Lower lobe of right lung (tissue), 2 donors: ENCODE data around the gene GAS2L1. TPM values are rescaled to one million over a fixed set of nuclear protein-coding genes. Genes with fewer than 3 reads are reported as not detected.

Source experiments
- ATAC-seq, 2 donors: fragments of 200-7000 bp; cut with Tn5 transposase; one replicate each; pipeline ENCODE4 v1.9.1; 2020 to 2022; ENCODE audit warnings: mild to moderate bottlenecking in 2 of 2, moderate library complexity in 2 of 2
- DNase-seq: peaks from one replicate; pipeline ENCODE4 v3.0.0-alpha.2; 2020
- H3K27ac ChIP-seq: fragments of 200-600 bp; one replicate; pipeline ENCODE4 v1.8.0; 2022
- H3K27me3 ChIP-seq: fragments of 200-600 bp; one replicate; pipeline ENCODE4 v1.8.0; 2022; ENCODE audit warnings: low read depth
- H3K36me3 ChIP-seq: fragments of 200-600 bp; one replicate; pipeline ENCODE4 v1.8.0; 2022; ENCODE audit warnings: mild to moderate bottlenecking
- H3K4me1 ChIP-seq: fragments of 200-600 bp; one replicate; pipeline ENCODE4 v1.8.0; 2022
- H3K4me3 ChIP-seq: fragments of 200-600 bp; one replicate; pipeline ENCODE4 v1.8.0; 2022; ENCODE audit warnings: mild to moderate bottlenecking
- H3K9me3 ChIP-seq: fragments of 200-600 bp; one replicate; pipeline ENCODE4 v1.8.0; 2022
- intact Hi-C: fragments of 100-400 bp; cut with DNase I; formaldehyde crosslinking; loops from one replicate; pipeline ENCODE4 v1.11.0; 2022
- total RNA-seq: library from RNA; stranded (reverse); fragmentation: NEBNext Ultra II Directional; extraction: Animal tissue kit (Norgen Biotek cat#: 25700); gene quantifications from one replicate; pipeline ENCODE4 v1.2.1, GENCODE V29; 2021
- TF ChIP-seq, protein P1 (sequence below): fragments of 200-600 bp; IDR thresholded peaks from one replicate; pipeline ENCODE4 v1.8.0; 2022; ENCODE audit warnings: antibody characterized with exemption, mild to moderate bottlenecking
- donor health status: DM: no; HTN: yes; CAD: no; lungs with severe emphysema.

Gene GAS2L1
- total RNA-seq, 1 donor from 2014 or later = 29.9 TPM

DNA sequence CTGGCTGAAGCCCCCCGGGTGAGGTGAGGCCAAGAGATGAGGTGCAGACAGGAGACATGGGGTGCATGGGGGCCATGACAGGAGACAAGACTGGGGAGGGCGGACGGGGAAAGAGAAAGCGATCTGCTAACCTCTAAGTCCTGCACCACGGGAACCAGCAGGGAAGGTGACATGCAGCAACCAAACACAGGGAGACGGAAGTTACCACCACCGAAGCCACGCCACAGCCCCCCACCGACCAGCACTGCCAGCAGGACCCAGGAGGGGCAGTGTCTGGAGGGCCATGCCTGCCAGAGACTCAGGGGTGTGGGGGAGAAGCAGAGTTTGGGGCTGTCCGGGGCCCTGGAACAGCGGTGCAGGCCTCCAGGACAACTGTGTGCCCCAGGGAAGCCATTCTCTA, 23.1 kb downstream of the GAS2L1 start:
- TF ChIP-seq, protein P1, sequence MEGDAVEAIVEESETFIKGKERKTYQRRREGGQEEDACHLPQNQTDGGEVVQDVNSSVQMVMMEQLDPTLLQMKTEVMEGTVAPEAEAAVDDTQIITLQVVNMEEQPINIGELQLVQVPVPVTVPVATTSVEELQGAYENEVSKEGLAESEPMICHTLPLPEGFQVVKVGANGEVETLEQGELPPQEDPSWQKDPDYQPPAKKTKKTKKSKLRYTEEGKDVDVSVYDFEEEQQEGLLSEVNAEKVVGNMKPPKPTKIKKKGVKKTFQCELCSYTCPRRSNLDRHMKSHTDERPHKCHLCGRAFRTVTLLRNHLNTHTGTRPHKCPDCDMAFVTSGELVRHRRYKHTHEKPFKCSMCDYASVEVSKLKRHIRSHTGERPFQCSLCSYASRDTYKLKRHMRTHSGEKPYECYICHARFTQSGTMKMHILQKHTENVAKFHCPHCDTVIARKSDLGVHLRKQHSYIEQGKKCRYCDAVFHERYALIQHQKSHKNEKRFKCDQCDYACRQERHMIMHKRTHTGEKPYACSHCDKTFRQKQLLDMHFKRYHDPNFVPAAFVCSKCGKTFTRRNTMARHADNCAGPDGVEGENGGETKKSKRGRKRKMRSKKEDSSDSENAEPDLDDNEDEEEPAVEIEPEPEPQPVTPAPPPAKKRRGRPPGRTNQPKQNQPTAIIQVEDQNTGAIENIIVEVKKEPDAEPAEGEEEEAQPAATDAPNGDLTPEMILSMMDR = no peak
- no peak overlapping the region for H3K4me3 ChIP-seq
- H3K4me1 ChIP-seq = no peaks in the 10 kb centered on the region
- H3K27ac ChIP-seq = no peak overlapping the region
- no peaks in the 10 kb centered on the region for H3K9me3 ChIP-seq
- no peaks in the 10 kb centered on the region for H3K27me3 ChIP-seq
- DNase-seq (no peak), ATAC-seq (no peak)
- intact Hi-C loops = no loop called here
- peaks cover 83% of the 10 kb centered on the region for H3K36me3 ChIP-seq

DNA sequence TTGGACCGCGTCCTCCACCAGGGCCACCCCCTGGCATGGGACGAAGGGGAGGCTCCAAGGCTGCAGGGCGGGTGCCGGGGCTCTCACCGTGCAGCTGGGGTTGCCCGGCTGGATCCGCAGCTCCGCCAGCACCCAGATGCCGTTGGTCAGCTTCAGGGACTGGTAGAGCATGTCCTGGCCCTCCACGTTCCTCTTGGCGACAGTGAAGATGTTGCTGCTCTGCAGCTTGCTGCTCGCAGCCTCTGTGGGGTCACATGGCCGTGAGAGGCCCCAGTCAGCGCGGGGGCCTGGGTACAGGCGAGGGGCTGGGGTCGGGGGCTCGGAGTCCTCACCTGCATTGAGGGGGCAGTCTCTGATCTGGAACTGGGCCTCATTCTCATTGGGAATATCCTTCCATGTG, 23.8 kb downstream of the GAS2L1 start:
- DNase-seq (no peak), ATAC-seq (no peak)
- no peaks in the 10 kb centered on the region for H3K27me3 ChIP-seq
- peaks cover 90% of the 10 kb centered on the region for H3K36me3 ChIP-seq
- H3K4me3 ChIP-seq = no peak overlapping the region
- no peaks in the 10 kb centered on the region for H3K9me3 ChIP-seq
- no peaks in the 10 kb centered on the region for H3K4me1 ChIP-seq
- TF ChIP-seq, protein P1 = no peak
- intact Hi-C loops = no loop called here
- H3K27ac ChIP-seq = no peak overlapping the region

DNA sequence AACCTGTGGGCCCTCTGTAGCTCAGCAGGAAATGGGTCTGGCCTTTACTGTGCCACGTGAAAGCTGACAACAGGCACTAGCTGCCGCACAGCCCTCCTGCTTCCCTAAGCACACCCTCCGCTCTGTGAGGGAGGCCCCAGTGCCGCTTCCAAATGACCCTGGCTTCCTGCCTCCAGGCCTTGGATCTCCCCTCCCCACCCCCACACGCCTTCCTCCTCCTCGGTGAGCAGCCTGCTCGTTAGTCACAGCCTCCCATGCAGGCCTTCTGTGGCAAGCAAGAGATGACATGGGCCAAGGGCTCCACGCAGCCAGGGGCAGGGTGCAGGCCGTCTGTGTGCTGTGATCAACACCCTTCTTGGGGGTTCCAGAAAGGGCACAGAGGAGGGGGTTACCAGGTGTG, 24.3 kb downstream of the GAS2L1 start:
- no peak for DNase-seq
- Histone ChIP-seq H3K36me3 (peaks cover 95% of the 10 kb centered on the region), H3K9me3 (no peaks in the 10 kb centered on the region), H3K27me3 (no peaks in the 10 kb centered on the region), H3K27ac (no peak overlapping the region), H3K4me3 (no peak overlapping the region), H3K4me1 (no peaks in the 10 kb centered on the region)
- TF ChIP-seq, protein P1 = no peak
- ATAC-seq = no peak
- intact Hi-C loops = no loop called here

DNA sequence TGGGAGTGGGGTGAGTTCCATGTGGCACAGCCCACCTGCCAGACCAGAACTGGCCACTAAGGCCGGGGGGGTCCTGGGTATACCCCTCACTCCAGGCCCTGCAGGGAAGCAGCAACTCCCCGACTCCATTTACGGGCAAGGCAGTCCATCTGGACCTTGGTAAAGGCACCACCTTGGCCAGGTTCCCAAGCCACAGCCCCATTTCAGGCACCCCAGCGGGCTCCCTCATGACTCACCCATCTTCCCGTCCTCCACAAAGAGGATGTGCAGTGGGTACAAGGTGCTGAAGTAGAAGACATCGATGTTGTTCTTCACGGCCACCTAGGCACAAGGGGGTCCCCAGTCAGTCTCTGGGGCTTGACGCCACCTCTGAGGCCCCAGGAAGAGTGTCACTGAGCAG, 24.8 kb downstream of the GAS2L1 start:
- Histone ChIP-seq H3K27me3 (no peaks in the 10 kb centered on the region), H3K27ac (no peak overlapping the region), H3K9me3 (no peaks in the 10 kb centered on the region), H3K4me3 (no peak overlapping the region), H3K36me3 (peaks cover 99% of the 10 kb centered on the region), H3K4me1 (no peaks in the 10 kb centered on the region)
- intact Hi-C loops = no loop called here
- ATAC-seq = no peak
- DNase-seq = no peak
- TF ChIP-seq, protein P1 = no peak

DNA sequence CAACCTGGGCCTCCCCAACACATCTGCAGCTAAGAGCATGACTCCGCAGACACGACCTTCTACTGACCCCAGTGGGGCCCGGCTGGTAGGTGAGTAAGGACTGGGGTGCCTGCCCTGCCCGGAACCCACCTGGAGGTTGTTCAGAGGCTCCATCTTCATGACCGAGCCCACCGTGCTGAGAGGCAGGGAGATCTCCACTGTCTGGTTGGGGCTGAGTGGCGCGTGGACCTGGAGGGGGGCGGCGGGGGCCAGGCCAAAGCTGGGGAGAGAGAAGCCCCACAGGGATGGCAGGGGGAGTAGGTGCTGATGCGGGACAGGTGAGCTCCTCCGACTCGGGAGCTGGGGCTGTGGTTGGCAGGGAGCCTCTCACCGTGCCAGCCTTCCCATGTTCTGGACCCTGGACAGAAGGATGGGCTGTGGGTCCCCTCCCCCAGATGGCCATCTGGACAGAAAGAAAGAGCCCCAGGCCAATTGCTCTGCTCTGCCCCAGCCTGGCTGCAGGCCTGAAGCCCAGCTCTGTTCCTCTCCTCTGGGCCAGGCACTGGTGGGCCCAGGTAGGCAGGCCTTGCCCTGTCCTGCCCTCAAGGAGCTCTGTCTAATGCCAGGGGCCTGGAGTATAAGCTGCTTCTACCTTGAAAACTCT, 25.3 kb downstream of the GAS2L1 start:
- H3K4me3 ChIP-seq = no peak overlapping the region
- no peaks in the 10 kb centered on the region for H3K9me3 ChIP-seq
- DNase-seq (no peak), ATAC-seq (no peak)
- H3K36me3 ChIP-seq = peaks cover 99% of the 10 kb centered on the region
- intact Hi-C loops = no loop called here
- H3K4me1 ChIP-seq = no peaks in the 10 kb centered on the region
- no peak overlapping the region for H3K27ac ChIP-seq
- TF ChIP-seq, protein P1 = no peak
- no peaks in the 10 kb centered on the region for H3K27me3 ChIP-seq
